Mesendoderm (in vitro differentiated cells): ENCODE measurements around the gene ZNF3.

Source experiments
- DNase-seq: peaks from one replicate; pipeline ENCODE4 v3.0.0; 2013
- H2AK5ac ChIP-seq: 2 replicates; pipeline ENCODE4 v1.6.1; 2013; ENCODE audit warnings: low read length, inconsistent platforms
- H2BK120ac ChIP-seq: 2 replicates; pipeline ENCODE4 v1.6.1; 2013; ENCODE audit warnings: low read depth, mild to moderate bottlenecking, low read length, moderate library complexity, mixed read lengths
- H2BK15ac ChIP-seq: replicated peaks from 2 replicates; pipeline ENCODE4 v1.6.1; 2013; ENCODE audit warnings: low read depth, mild to moderate bottlenecking, moderate library complexity
- H2BK5ac ChIP-seq: 2 replicates; pipeline ENCODE4 v1.6.1; 2013; ENCODE audit warnings: low read length, inconsistent platforms
- H3K18ac ChIP-seq: 2 replicates; pipeline ENCODE4 v1.6.1; 2013; ENCODE audit warnings: mild to moderate bottlenecking, low read length, mixed read lengths
- H3K23ac ChIP-seq: one replicate; pipeline ENCODE4 v1.6.1; 2013; ENCODE audit warnings: low read length
- H3K27ac ChIP-seq: 2 replicates; pipeline ENCODE4 v1.5.1; 2013; ENCODE audit warnings: low read depth, mild to moderate bottlenecking, inconsistent platforms, low read length, moderate library complexity
- H3K27me3 ChIP-seq: 2 replicates; pipeline ENCODE4 v1.6.1; 2013; ENCODE audit warnings: low read length, control low read depth, mild to moderate bottlenecking, inconsistent platforms; ENCODE audit not compliant: insufficient read depth, poor library complexity
- H3K36me3 ChIP-seq: 2 replicates; pipeline ENCODE4 v1.6.1; 2013; ENCODE audit warnings: low read length, inconsistent platforms; ENCODE audit not compliant: control insufficient read depth, insufficient read depth
- H3K4ac ChIP-seq: one replicate; pipeline ENCODE4 v1.6.1; 2013; ENCODE audit warnings: low read depth, mild to moderate bottlenecking, low read length, moderate library complexity
- H3K4me1 ChIP-seq: 2 replicates; pipeline ENCODE4 v1.6.1; 2013; ENCODE audit warnings: low read depth, low read length, inconsistent platforms; ENCODE audit not compliant: control insufficient read depth
- H3K4me2 ChIP-seq: 2 replicates; pipeline ENCODE4 v1.6.1; 2013; ENCODE audit warnings: low read length
- H3K4me3 ChIP-seq: 2 replicates; pipeline ENCODE4 v1.5.1; 2013; ENCODE audit warnings: mild to moderate bottlenecking, low read length
- H3K56ac ChIP-seq: one replicate; pipeline ENCODE4 v1.6.1; 2013; ENCODE audit warnings: low read length
- H3K79me1 ChIP-seq: 2 replicates; pipeline ENCODE4 v1.6.1; 2013; ENCODE audit warnings: low read length, inconsistent platforms
- H3K79me2 ChIP-seq: 2 replicates; pipeline ENCODE4 v1.6.1; 2013; ENCODE audit warnings: mild to moderate bottlenecking, low read length; ENCODE audit not compliant: control insufficient read depth, insufficient read depth
- H3K9ac ChIP-seq: 2 replicates; pipeline ENCODE4 v1.6.1; 2013; ENCODE audit warnings: low read length, inconsistent platforms
- H4K5ac ChIP-seq: one replicate; pipeline ENCODE4 v1.6.1; 2013; ENCODE audit warnings: low read length
- H4K8ac ChIP-seq: one replicate; pipeline ENCODE4 v1.6.1; 2013; ENCODE audit warnings: low read depth, mild to moderate bottlenecking, control low read depth, low read length, moderate library complexity
- WGBS: extraction: QIAGEN DNeasy Blood & Tissue Kit; methylation state at CpG from one replicate; pipeline ENCODE4 v1.1.7; 2013; ENCODE audit warnings: low lambda C conversion rate, missing lambda C conversion rate; ENCODE audit not compliant: insufficient coverage; ENCODE audit errors: extremely low coverage; 5-methylcytosine and 5-hydroxymethylcytosine counted together

The ZNF3 gene

GRCh38 chr7:100033526-100033925, 48.0 kb downstream of the ZNF3 start:
- Histone ChIP-seq H2BK15ac (no peak overlapping the region), H2AK5ac (no peak overlapping the region), H3K23ac (no peak overlapping the region), H3K18ac (no peak overlapping the region), H3K27ac (no peak overlapping the region), H3K4me2 (no peak overlapping the region), H3K27me3 (no peaks in the 10 kb centered on the region), H3K36me3 (peaks cover 7% of the 10 kb centered on the region), H2BK5ac (no peak overlapping the region), H3K4ac (no peak overlapping the region), H4K8ac (no peak overlapping the region), H3K79me1 (no peaks in the 10 kb centered on the region), H3K56ac (no peak overlapping the region), H3K79me2 (no peaks in the 10 kb centered on the region), H4K5ac (no peak overlapping the region), H3K9ac (no peak overlapping the region), H3K4me1 (no peaks in the 10 kb centered on the region), H2BK120ac (no peak overlapping the region), H3K4me3 (no peak overlapping the region)
- DNase-seq = no peak
- whole genome bisulfite sequencing = no CpG with 5 or more reads among the region's 6 CpGs

GRCh38 chr7:100029596-100029995, 51.9 kb downstream of the ZNF3 start:
- Histone ChIP-seq H3K79me1 (no peaks in the 10 kb centered on the region), H3K4ac (no peak overlapping the region), H3K4me1 (no peaks in the 10 kb centered on the region), H2BK120ac (no peak overlapping the region), H3K23ac (no peak overlapping the region), H2BK15ac (no peak overlapping the region), H3K36me3 (peaks cover 7% of the 10 kb centered on the region), H4K8ac (no peak overlapping the region), H3K18ac (no peak overlapping the region), H3K4me2 (no peak overlapping the region), H2AK5ac (no peak overlapping the region), H3K4me3 (no peak overlapping the region), H3K56ac (no peak overlapping the region), H2BK5ac (no peak overlapping the region), H3K9ac (no peak overlapping the region), H4K5ac (no peak overlapping the region), H3K27ac (no peak overlapping the region), H3K79me2 (no peaks in the 10 kb centered on the region), H3K27me3 (no peaks in the 10 kb centered on the region)
- no peak for DNase-seq
- WGBS = no CpG with 5 or more reads among the region's 5 CpGs

GRCh38 chr7:100027197-100027596, 54.3 kb downstream of the ZNF3 start:
- no peak overlapping the region for H3K18ac ChIP-seq
- no peak overlapping the region for H3K56ac ChIP-seq
- H2BK120ac ChIP-seq = no peak overlapping the region
- H3K4me3 ChIP-seq = no peak overlapping the region
- WGBS = no CpG with 5 or more reads among the region's 11 CpGs
- no peak overlapping the region for H3K27ac ChIP-seq
- H3K27me3 ChIP-seq = no peaks in the 10 kb centered on the region
- H3K4me1 ChIP-seq = no peaks in the 10 kb centered on the region
- H4K8ac ChIP-seq = no peak overlapping the region
- no peaks in the 10 kb centered on the region for H3K79me2 ChIP-seq
- H3K36me3 ChIP-seq = peaks cover 11% of the 10 kb centered on the region
- H3K4me2 ChIP-seq = no peak overlapping the region
- H3K9ac ChIP-seq = no peak overlapping the region
- DNase-seq = no peak
- H3K4ac ChIP-seq = no peak overlapping the region
- no peak overlapping the region for H3K23ac ChIP-seq
- no peak overlapping the region for H2BK15ac ChIP-seq
- no peaks in the 10 kb centered on the region for H3K79me1 ChIP-seq
- H2AK5ac ChIP-seq = no peak overlapping the region
- H4K5ac ChIP-seq = no peak overlapping the region
- no peak overlapping the region for H2BK5ac ChIP-seq

GRCh38 chr7:100024020-100024619, 57.4 kb downstream of the ZNF3 start:
- Histone ChIP-seq H3K18ac (no peak overlapping the region), H3K27ac (no peak overlapping the region), H3K79me2 (peaks cover 8% of the 10 kb centered on the region), H4K5ac (no peak overlapping the region), H3K4me2 (no peak overlapping the region), H2BK15ac (no peak overlapping the region), H3K56ac (no peak overlapping the region), H2AK5ac (no peak overlapping the region), H3K9ac (no peak overlapping the region), H3K27me3 (no peaks in the 10 kb centered on the region), H3K4me3 (no peak overlapping the region), H3K23ac (no peak overlapping the region), H2BK120ac (no peak overlapping the region), H4K8ac (no peak overlapping the region), H3K79me1 (peaks cover 3% of the 10 kb centered on the region), H3K4me1 (no peaks in the 10 kb centered on the region), H2BK5ac (no peak overlapping the region), H3K36me3 (peaks cover 6% of the 10 kb centered on the region), H3K4ac (no peak overlapping the region)
- WGBS = no CpG with 5 or more reads among the region's 12 CpGs
- no peak for DNase-seq

- peaks cover 13% of the 10 kb centered on the region for H3K79me2 ChIP-seq
- H4K8ac ChIP-seq = no peak overlapping the region
- H2BK15ac ChIP-seq = no peak overlapping the region
- H3K36me3 ChIP-seq = peaks cover 6% of the 10 kb centered on the region
- H2BK5ac ChIP-seq = no peak overlapping the region
- no peak overlapping the region for H3K23ac ChIP-seq
- H2BK120ac ChIP-seq = no peak overlapping the region
- no peak overlapping the region for H2AK5ac ChIP-seq
- peaks cover 7% of the 10 kb centered on the region for H3K79me1 ChIP-seq
- no CpG with 5 or more reads among the region's 12 CpGs for WGBS
- H3K18ac ChIP-seq = no peak overlapping the region
- H3K56ac ChIP-seq = no peak overlapping the region
- H3K27me3 ChIP-seq = no peaks in the 10 kb centered on the region
- no peak overlapping the region for H4K5ac ChIP-seq
- no peak overlapping the region for H3K4ac ChIP-seq
- DNase-seq = no peak
- no peaks in the 10 kb centered on the region for H3K4me1 ChIP-seq
- no peak overlapping the region for H3K4me2 ChIP-seq
- H3K4me3 ChIP-seq = no peak overlapping the region
- no peak overlapping the region for H3K9ac ChIP-seq
- H3K27ac ChIP-seq = no peak overlapping the region
These were observed 58.0 kb downstream of the ZNF3 start for GRCh38 chr7:100023526-100023925.

- Histone ChIP-seq H3K4me1 (no peaks in the 10 kb centered on the region), H3K27ac (no peak overlapping the region), H3K4ac (no peak overlapping the region), H2BK15ac (no peak overlapping the region), H3K79me2 (peaks cover 19% of the 10 kb centered on the region), H3K18ac (no peak overlapping the region), H3K56ac (no peak overlapping the region), H3K4me2 (no peak overlapping the region), H3K9ac (no peak overlapping the region), H2BK120ac (no peak overlapping the region), H3K79me1 (peaks cover 10% of the 10 kb centered on the region), H4K5ac (no peak overlapping the region), H3K4me3 (no peak overlapping the region), H4K8ac (no peak overlapping the region), H3K36me3 (peaks cover 6% of the 10 kb centered on the region), H3K27me3 (no peaks in the 10 kb centered on the region), H3K23ac (no peak overlapping the region), H2AK5ac (no peak overlapping the region), H2BK5ac (no peak overlapping the region)
- no peak for DNase-seq
- WGBS = no CpG with 5 or more reads among the region's 5 CpGs
These were observed 58.9 kb downstream of the ZNF3 start for GRCh38 chr7:100022621-100023020.
